Right forelimb (tissue), 1 donor: ENCODE measurements around the gene TRO.

Experiments used
- DNase-seq: peaks from one replicate; pipeline ENCODE4 v3.0.0-alpha.2; 2018

TRO gene

GRCh38 chrX:54920610-54921426, at the start of gene TRO:
TRO (plus strand) TSS chrX:54920824; CDS start chrX:54922247, 1,423 bp downstream.
- DNase-seq: peak; percentile 55

GRCh38 chrX:54885740-54886139, 34.9 kb upstream of the TRO start:
- DNase-seq: no peak

- no peak for DNase-seq
These were observed 29.1 kb upstream of the TRO start for GRCh38 chrX:54891573-54891972.

- no peak for DNase-seq
These were observed 26.5 kb upstream of the TRO start for GRCh38 chrX:54894159-54894558.

GRCh38 chrX:54909941-54910340, 10.7 kb upstream of the TRO start:
- DNase-seq: no peak

- DNase-seq: peak; percentile 85
These were observed 900 bp downstream of the TRO start for GRCh38 chrX:54921427-54922021.

GRCh38 chrX:54922547-54922946, 1.9 kb downstream of the TRO start:
- DNase-seq: no peak

- DNase-seq: no peak
These were observed 2.8 kb downstream of the TRO start for GRCh38 chrX:54923376-54923775.

- no peak for DNase-seq
These were observed 6.4 kb downstream of the TRO start for GRCh38 chrX:54926978-54927377.

- DNase-seq: no peak
These were observed 8.3 kb downstream of the TRO start for GRCh38 chrX:54928876-54929275.

GRCh38 chrX:54930291-54931049, 9.8 kb downstream of the TRO start:
- no peak for DNase-seq

GRCh38 chrX:54931107-54931506, 10.5 kb downstream of the TRO start:
- DNase-seq: no peak

GRCh38 chrX:54933150-54933826, 12.7 kb downstream of the TRO start:
- no peak for DNase-seq

GRCh38 chrX:54934058-54934457, 13.4 kb downstream of the TRO start:
- DNase-seq: no peak

GRCh38 chrX:54934890-54935289, 14.3 kb downstream of the TRO start:
- DNase-seq: no peak

GRCh38 chrX:54935306-54935705, 14.7 kb downstream of the TRO start:
- DNase-seq: no peak

- DNase-seq: no peak
These were observed 16.8 kb downstream of the TRO start for GRCh38 chrX:54937416-54937815.

GRCh38 chrX:54944816-54945215, 24.2 kb downstream of the TRO start:
- no peak for DNase-seq

- DNase-seq: no peak
These were observed 24.6 kb downstream of the TRO start for GRCh38 chrX:54945224-54945623.

GRCh38 chrX:54950730-54951375, 30.2 kb downstream of the TRO start:
- DNase-seq: no peak

- no peak for DNase-seq
These were observed 41.1 kb downstream of the TRO start for GRCh38 chrX:54961750-54962149.

- no peak for DNase-seq
These were observed 44.3 kb downstream of the TRO start for GRCh38 chrX:54964766-54965497.
